ENCODE measurements around the gene NR0B1. TPM values are rescaled to one million over a fixed set of nuclear protein-coding genes. Genes with fewer than 3 reads are reported as not detected.

NR0B1 gene
- total and polyA plus RNA-seq, 2 donors: 0.16 to 0.38 TPM

Other genes starting within 250 kb of the NR0B1 start
- gene MAGEB2, start 93.8 kb downstream of the NR0B1 start, total RNA-seq: not detected
- 0.05 TPM for gene MAGEB2, start 93.8 kb downstream of the NR0B1 start, polyA plus RNA-seq
- not detected for gene MAGEB3, start 78.7 kb downstream of the NR0B1 start, total RNA-seq
- 0.02 TPM for gene MAGEB3, start 78.7 kb downstream of the NR0B1 start, polyA plus RNA-seq
- 0.14 TPM for gene MAGEB4, start 67.4 kb downstream of the NR0B1 start, total RNA-seq
- 0.23 TPM for gene MAGEB4, start 67.4 kb downstream of the NR0B1 start, polyA plus RNA-seq
- gene MAGEB1, start 62.2 kb downstream of the NR0B1 start, total RNA-seq: 0.05 TPM
- gene MAGEB1, start 62.2 kb downstream of the NR0B1 start, polyA plus RNA-seq: not detected